ENCODE measurements around the gene SELENOW. TPM values are rescaled to one million over a fixed set of nuclear protein-coding genes. Genes with fewer than 3 reads are reported as not detected.
"Not testable (repeated sequence)": the region's sequence is repeated elsewhere in the genome, so short reads cannot be mapped to it uniquely, and the experiment has no call there.

SELENOW gene
- total and polyA plus RNA-seq, 2 donors from 2014 or later: 254 to 530 TPM

DNA sequence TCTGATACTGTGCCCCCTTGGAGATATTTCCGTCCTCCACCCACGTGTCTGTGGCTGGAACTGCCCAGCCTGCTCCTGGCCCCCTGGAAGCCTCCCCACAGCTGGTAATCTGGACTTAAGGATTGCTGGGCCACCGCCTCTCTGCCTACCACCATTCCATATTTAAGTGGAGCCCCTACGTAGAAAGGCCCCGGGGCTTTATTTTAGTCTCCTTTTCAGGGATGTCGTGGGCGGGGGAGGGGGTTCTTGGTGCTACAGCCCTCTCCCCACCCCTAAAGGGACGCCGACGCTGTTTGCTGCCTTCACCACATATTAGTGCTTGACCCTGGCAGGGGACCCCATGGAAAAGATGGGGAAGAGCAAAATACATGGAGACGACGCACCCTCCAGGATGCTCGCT is 35.9 kb upstream of the SELENOW start:
- Histone ChIP-seq H3K27me3 (ENCODE audit: control insufficient read depth, insufficient read depth, low read length) (no peaks in the 10 kb centered on the region), H3K36me3 (ENCODE audit: control insufficient read depth in 2 of 3, insufficient read depth in 3 of 3, low read length in 3 of 3) (peaks cover 0 to 5% (median 3%) of the 10 kb centered on the region in 3 donors), H3K27ac (ENCODE audit: low read depth in 2 of 2, low read length in 2 of 2) (peak overlapping the region; percentile 95 to 96), H3K9me3 (ENCODE audit: control insufficient read depth in 2 of 3, insufficient read depth in 1 of 3, low read length in 3 of 3) (no peaks in the 10 kb centered on the region), H3K4me1 (ENCODE audit: control insufficient read depth in 2 of 3, insufficient read depth in 2 of 3, low read depth in 1 of 3, low read length in 3 of 3) (peaks cover 0 to 17% (median 8%) of the 10 kb centered on the region in 3 donors), H3K9ac (ENCODE audit: low read length in 3 of 3) (peak overlapping the region in 1 of 3 donors; percentile 81), H3K4me3 (ENCODE audit: low read length in 3 of 3) (peak overlapping the region in 1 of 3 donors; percentile 71)
- intact Hi-C loops (cut with DNase I): no loop called here
- FAIRE-seq (no peak), DNase-seq (peak in 1 of 5 donors; percentile 82)
- TF ChIP-seq, protein P1, sequence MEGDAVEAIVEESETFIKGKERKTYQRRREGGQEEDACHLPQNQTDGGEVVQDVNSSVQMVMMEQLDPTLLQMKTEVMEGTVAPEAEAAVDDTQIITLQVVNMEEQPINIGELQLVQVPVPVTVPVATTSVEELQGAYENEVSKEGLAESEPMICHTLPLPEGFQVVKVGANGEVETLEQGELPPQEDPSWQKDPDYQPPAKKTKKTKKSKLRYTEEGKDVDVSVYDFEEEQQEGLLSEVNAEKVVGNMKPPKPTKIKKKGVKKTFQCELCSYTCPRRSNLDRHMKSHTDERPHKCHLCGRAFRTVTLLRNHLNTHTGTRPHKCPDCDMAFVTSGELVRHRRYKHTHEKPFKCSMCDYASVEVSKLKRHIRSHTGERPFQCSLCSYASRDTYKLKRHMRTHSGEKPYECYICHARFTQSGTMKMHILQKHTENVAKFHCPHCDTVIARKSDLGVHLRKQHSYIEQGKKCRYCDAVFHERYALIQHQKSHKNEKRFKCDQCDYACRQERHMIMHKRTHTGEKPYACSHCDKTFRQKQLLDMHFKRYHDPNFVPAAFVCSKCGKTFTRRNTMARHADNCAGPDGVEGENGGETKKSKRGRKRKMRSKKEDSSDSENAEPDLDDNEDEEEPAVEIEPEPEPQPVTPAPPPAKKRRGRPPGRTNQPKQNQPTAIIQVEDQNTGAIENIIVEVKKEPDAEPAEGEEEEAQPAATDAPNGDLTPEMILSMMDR (IDR thresholded peaks at IDR 0.05; ENCODE audit: borderline replicate concordance, extremely low read depth, insufficient read depth): no peak

DNA sequence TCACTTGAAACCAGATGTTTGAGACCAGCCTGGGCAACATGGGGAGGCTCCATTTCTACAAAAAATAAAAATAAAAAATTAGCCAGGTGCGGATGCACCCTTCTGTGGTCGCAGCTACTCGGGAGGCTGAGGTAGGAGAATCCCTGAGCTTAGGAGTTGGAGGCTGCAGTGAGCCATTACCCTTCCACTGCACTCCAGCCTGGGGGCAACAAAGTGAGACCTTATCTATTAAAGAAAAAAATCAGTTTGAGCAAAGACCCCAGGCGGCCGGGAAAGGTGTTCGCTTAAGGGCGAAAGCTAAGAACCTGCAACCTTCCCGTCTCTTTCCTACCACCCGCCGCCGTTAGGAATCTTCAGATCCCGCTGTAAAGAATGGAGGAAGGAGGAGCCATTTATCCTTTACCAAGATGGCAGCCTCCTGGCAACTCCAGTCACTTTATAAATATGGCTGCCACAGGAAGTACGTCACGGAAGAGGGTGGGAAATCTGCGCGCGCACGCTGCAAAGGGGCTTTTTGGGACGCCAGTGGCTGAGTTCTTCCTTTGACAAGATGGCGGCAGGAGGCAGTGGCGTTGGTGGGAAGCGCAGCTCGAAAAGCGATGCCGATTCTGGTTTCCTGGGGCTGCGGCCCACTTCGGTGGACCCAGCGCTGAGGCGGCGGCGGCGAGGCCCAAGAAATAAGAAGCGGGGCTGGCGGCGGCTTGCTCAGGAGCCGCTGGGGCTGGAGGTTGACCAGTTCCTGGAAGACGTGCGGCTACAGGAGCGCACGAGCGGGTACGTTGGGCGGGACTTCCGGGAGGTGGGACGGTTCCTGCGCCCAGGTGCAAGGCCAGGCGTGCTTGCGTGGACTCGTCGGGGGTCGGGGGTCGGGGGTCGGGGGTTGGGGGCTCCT is 33.2 kb upstream of the SELENOW start, which contains the start of gene NOP53:
NOP53 (plus strand) TSS at position 537 of the 892 bp plus-strand sequence; CDS start at position 551, 14 bp downstream.
- no peaks in the 10 kb centered on the region for H3K9me3 ChIP-seq (ENCODE audit: control insufficient read depth in 2 of 3, insufficient read depth in 1 of 3, low read length in 3 of 3)
- peak within 1 kb of the TSS; percentile 78 to 81 (median 80) for H3K4me3 ChIP-seq (ENCODE audit: low read length in 3 of 3)
- peak within 1 kb of the TSS; percentile 55 to 80 (median 73) for H3K9ac ChIP-seq (ENCODE audit: low read length in 3 of 3)
- DNase-seq (peak; percentile 98 to 99 (median 98)), FAIRE-seq (no peak)
- H3K27ac ChIP-seq (ENCODE audit: low read depth in 2 of 2, low read length in 2 of 2): peak within 1 kb of the TSS; percentile 99
- TF ChIP-seq, protein P1 (IDR thresholded peaks at IDR 0.05; ENCODE audit: borderline replicate concordance, extremely low read depth, insufficient read depth): no peak
- peaks cover 0 to 17% (median 8%) of the 10 kb centered on the region in 3 donors for H3K4me1 ChIP-seq (ENCODE audit: control insufficient read depth in 2 of 3, insufficient read depth in 2 of 3, low read depth in 1 of 3, low read length in 3 of 3)
- peaks cover 3 to 23% (median 11%) of the 10 kb centered on the region in 3 donors for H3K36me3 ChIP-seq (ENCODE audit: control insufficient read depth in 2 of 3, insufficient read depth in 3 of 3, low read length in 3 of 3)
- H3K27me3 ChIP-seq (ENCODE audit: control insufficient read depth, insufficient read depth, low read length): no peaks in the 10 kb centered on the region
- intact Hi-C loops (cut with DNase I): no loop called here

DNA sequence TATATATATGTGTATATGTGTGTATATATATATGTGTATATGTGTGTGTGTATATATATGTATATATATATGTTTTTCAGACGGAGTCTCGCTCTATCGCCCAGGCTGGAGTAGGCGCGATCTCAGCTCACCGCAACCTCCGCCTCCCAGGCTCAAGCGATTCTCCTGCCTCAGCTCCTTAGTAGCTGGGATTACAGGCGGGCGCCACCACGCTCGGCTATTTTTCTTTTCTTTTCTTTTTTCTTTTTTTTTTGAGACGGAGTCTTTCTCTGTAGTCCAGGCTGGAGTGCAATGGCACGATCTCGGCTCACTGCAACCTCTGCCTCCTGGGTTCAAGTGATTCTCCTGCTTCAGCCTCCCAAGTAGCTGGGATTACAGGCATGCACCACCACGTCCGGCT is 32.4 kb upstream of the SELENOW start:
- FAIRE-seq; intact Hi-C loops (cut with DNase I): not testable (repeated sequence)
- peak overlapping the region in 1 of 3 donors; percentile 55 for H3K9ac ChIP-seq (ENCODE audit: low read length in 3 of 3)

DNA sequence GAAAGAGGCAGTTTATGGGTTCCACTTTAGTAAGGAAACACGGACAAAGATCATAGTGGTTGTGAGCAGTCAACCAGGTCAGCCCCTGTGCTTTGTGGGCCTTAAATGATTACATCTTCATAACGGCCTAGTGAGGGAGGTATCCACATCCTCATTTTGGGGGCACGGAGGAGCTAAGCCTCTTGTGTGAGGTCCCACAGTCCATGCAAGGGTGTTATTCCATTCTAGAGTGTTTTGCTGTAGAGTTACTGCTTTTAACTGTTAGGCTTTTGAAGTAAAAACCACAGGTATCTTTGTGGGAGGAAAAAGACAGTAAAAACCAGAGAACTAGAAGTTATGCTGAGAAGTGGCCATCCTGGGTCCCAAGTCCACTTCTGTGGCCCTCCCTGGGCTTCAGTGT is 29.2 kb upstream of the SELENOW start:
- TF ChIP-seq, protein P1 (IDR thresholded peaks at IDR 0.05; ENCODE audit: borderline replicate concordance, extremely low read depth, insufficient read depth): no peak
- H3K4me3 ChIP-seq (ENCODE audit: low read length in 3 of 3): no peak overlapping the region
- H3K4me1 ChIP-seq (ENCODE audit: control insufficient read depth in 2 of 3, insufficient read depth in 2 of 3, low read depth in 1 of 3, low read length in 3 of 3): peaks cover 0 to 4% (median 3%) of the 10 kb centered on the region in 3 donors
- intact Hi-C loops (cut with DNase I): no loop called here
- no peak overlapping the region for H3K27ac ChIP-seq (ENCODE audit: low read depth in 2 of 2, low read length in 2 of 2)
- no peak for DNase-seq
- peaks cover 3 to 52% (median 37%) of the 10 kb centered on the region in 3 donors for H3K36me3 ChIP-seq (ENCODE audit: control insufficient read depth in 2 of 3, insufficient read depth in 3 of 3, low read length in 3 of 3)
- no peaks in the 10 kb centered on the region for H3K27me3 ChIP-seq (ENCODE audit: control insufficient read depth, insufficient read depth, low read length)
- no peak for FAIRE-seq
- H3K9me3 ChIP-seq (ENCODE audit: control insufficient read depth in 2 of 3, insufficient read depth in 1 of 3, low read length in 3 of 3): no peaks in the 10 kb centered on the region
- no peak overlapping the region for H3K9ac ChIP-seq (ENCODE audit: low read length in 3 of 3)

More for the DNA sequence above, 32.4 kb upstream of the SELENOW start:
- not testable (repeated sequence) for H3K27ac ChIP-seq (ENCODE audit: low read depth in 2 of 2, low read length in 2 of 2); H3K9me3 ChIP-seq (ENCODE audit: control insufficient read depth in 2 of 3, insufficient read depth in 1 of 3, low read length in 3 of 3); DNase-seq; H3K27me3 ChIP-seq (ENCODE audit: control insufficient read depth, insufficient read depth, low read length)
- H3K4me1 ChIP-seq (ENCODE audit: control insufficient read depth in 2 of 3, insufficient read depth in 2 of 3, low read depth in 1 of 3, low read length in 3 of 3): peaks cover 0 to 17% (median 8%) of the 10 kb centered on the region in 3 donors
- peaks cover 3 to 32% (median 18%) of the 10 kb centered on the region in 3 donors for H3K36me3 ChIP-seq (ENCODE audit: control insufficient read depth in 2 of 3, insufficient read depth in 3 of 3, low read length in 3 of 3)
- H3K4me3 ChIP-seq (ENCODE audit: low read length in 3 of 3): peak overlapping the region; percentile 78 to 81 (median 80)

Data from kidney (tissue), 14 donors.